Measurements from ENCODE around the gene ARSH. TPM values are rescaled to one million over a fixed set of nuclear protein-coding genes. Genes with fewer than 3 reads are reported as not detected.
"Not testable (repeated sequence)": the region's sequence is repeated elsewhere in the genome, so short reads cannot be mapped to it uniquely, and the experiment has no call there.

Gene ARSH
- polyA plus RNA-seq = under 1 TPM in 1 of 3 donors, not detected in 2; 0.06 TPM

GRCh38 chrX:3006495-3006894 is at the start of gene ARSH:
Gene ARSH, plus strand, starts transcription at chrX:3006546. Its CDS starts 67 bp downstream, at chrX:3006613.
- WGBS, 3 donors = 55 to 64% (median 56%) methylated on average over 6 of the region's 6 CpGs
- no peak within 1 kb of the TSS for H3K27ac ChIP-seq (ENCODE audit: low read depth, low read length)

- no peak overlapping the region for H3K27ac ChIP-seq (ENCODE audit: low read depth, low read length)
- WGBS, 3 donors = 79 to 88% (median 87%) methylated on average over 9 of the region's 9 CpGs
These were observed 48.1 kb upstream of the ARSH start for GRCh38 chrX:2958199-2958598.

GRCh38 chrX:2960861-2961515 is 45.4 kb upstream of the ARSH start:
- WGBS, 3 donors = 86 to 87% (median 86%) methylated on average over 14 of the region's 14 CpGs
- H3K27ac ChIP-seq (ENCODE audit: low read depth, low read length) = no peak overlapping the region

- no peak overlapping the region for H3K27ac ChIP-seq (ENCODE audit: low read depth, low read length)
- 19 to 94% (median 71%) methylated on average over 11 of the region's 11 CpGs for WGBS, 3 donors
These were observed 44.0 kb upstream of the ARSH start for GRCh38 chrX:2962381-2962780.

- H3K27ac ChIP-seq (ENCODE audit: low read depth, low read length) = not testable (repeated sequence)
- WGBS, 3 donors = 52 to 90% (median 87%) methylated on average over 7 of the region's 7 CpGs
These were observed 42.9 kb upstream of the ARSH start for GRCh38 chrX:2963449-2963848.

- WGBS, 3 donors = 25 to 78% (median 65%) methylated on average over 13 to 15 of the region's 16 CpGs
- not testable (repeated sequence) for H3K27ac ChIP-seq (ENCODE audit: low read depth, low read length)
These were observed 42.2 kb upstream of the ARSH start for GRCh38 chrX:2963992-2964794.

- WGBS, 3 donors = 63 to 83% (median 76%) methylated on average over 6 of the region's 6 CpGs
- H3K27ac ChIP-seq (ENCODE audit: low read depth, low read length) = no peak overlapping the region
These were observed 40.4 kb upstream of the ARSH start for GRCh38 chrX:2965965-2966364.

- 34 to 88% (median 78%) methylated on average over 3 of the region's 3 CpGs for WGBS, 3 donors
- H3K27ac ChIP-seq (ENCODE audit: low read depth, low read length) = no peak overlapping the region
These were observed 39.3 kb upstream of the ARSH start for GRCh38 chrX:2967012-2967411.

- H3K27ac ChIP-seq (ENCODE audit: low read depth, low read length) = no peak overlapping the region
- 73 to 85% (median 76%) methylated on average over 13 to 14 of the region's 14 CpGs for WGBS, 3 donors
These were observed 38.8 kb upstream of the ARSH start for GRCh38 chrX:2967584-2967983.

- WGBS, 3 donors = 38 to 43% (median 42%) methylated on average over 27 of the region's 27 CpGs
- no peak overlapping the region for H3K27ac ChIP-seq (ENCODE audit: low read depth, low read length)
These were observed 38.1 kb upstream of the ARSH start for GRCh38 chrX:2967998-2968909.

GRCh38 chrX:2969021-2969420 is 37.3 kb upstream of the ARSH start:
- no peak overlapping the region for H3K27ac ChIP-seq (ENCODE audit: low read depth, low read length)
- 79 to 93% (median 85%) methylated on average over 5 to 6 of the region's 6 CpGs for WGBS, 3 donors

GRCh38 chrX:2972391-2972790 is 34.0 kb upstream of the ARSH start:
- H3K27ac ChIP-seq (ENCODE audit: low read depth, low read length) = no peak overlapping the region
- 81 to 90% (median 89%) methylated on average over 6 of the region's 6 CpGs for WGBS, 3 donors

- WGBS, 3 donors = 66 to 92% (median 85%) methylated on average over 1 of the region's 1 CpG
- H3K27ac ChIP-seq (ENCODE audit: low read depth, low read length) = no peak overlapping the region
These were observed 31.4 kb upstream of the ARSH start for GRCh38 chrX:2974961-2975360.

- not testable (repeated sequence) for H3K27ac ChIP-seq (ENCODE audit: low read depth, low read length)
- WGBS, 3 donors = 88 to 95% (median 90%) methylated on average over 4 of the region's 4 CpGs
These were observed 27.7 kb upstream of the ARSH start for GRCh38 chrX:2978639-2979038.

GRCh38 chrX:2984342-2984741 is 22.0 kb upstream of the ARSH start:
- H3K27ac ChIP-seq (ENCODE audit: low read depth, low read length) = no peak overlapping the region
- WGBS, 3 donors = 85 to 94% (median 88%) methylated on average over 4 of the region's 4 CpGs

GRCh38 chrX:2989565-2989964 is 16.8 kb upstream of the ARSH start:
- H3K27ac ChIP-seq (ENCODE audit: low read depth, low read length) = no peak overlapping the region
- 39 to 82% (median 66%) methylated on average over 2 of the region's 2 CpGs for WGBS, 3 donors

GRCh38 chrX:3010532-3010931 is 4.2 kb downstream of the ARSH start:
- H3K27ac ChIP-seq (ENCODE audit: low read depth, low read length) = no peak overlapping the region
- 68 to 81% (median 78%) methylated on average over 2 of the region's 2 CpGs for WGBS, 3 donors

- H3K27ac ChIP-seq (ENCODE audit: low read depth, low read length) = no peak overlapping the region
These were observed 11.1 kb downstream of the ARSH start for GRCh38 chrX:3017492-3017891.

GRCh38 chrX:3024176-3024575 is 17.8 kb downstream of the ARSH start:
- no peak overlapping the region for H3K27ac ChIP-seq (ENCODE audit: low read depth, low read length)
- WGBS, 3 donors = 75 to 82% (median 78%) methylated on average over 8 of the region's 8 CpGs
